ENCODE measurements around the gene BYSL.
A peak's percentile ranks its signal among the peaks of the same experiment; 100 is the strongest.
"Not testable (repeated sequence)": the region's sequence is repeated elsewhere in the genome, so short reads cannot be mapped to it uniquely, and the experiment has no call there.

The BYSL gene

DNA sequence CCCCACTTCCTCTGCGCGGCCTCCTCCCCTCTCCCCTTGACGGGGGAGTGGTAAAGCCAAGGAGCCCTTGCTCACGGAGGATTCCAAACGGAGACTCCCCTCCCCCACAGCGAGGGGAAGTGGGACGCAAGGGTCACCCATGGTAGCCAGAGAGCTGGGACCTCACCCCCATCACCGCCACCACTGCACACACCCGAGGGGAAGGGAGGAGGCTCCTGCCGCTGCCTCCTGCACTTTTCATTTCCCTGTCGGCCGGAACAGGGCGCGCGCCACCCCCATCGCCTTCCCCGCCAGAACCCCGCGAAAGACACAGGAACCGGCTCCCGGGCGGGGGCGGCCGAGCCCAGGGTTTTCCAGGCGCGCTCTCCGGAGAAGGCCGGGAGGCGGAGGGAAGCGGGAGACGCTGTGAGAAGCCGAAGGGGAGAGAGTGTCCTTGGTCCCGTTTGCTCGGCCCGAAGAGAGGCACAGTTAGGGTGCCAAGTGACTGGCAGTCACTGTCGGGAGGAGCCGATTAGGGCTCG, 19.5 kb downstream of the BYSL start:
- Histone ChIP-seq H3K27ac (ENCODE audit: low read depth, low read length) (peak overlapping the region; percentile 83), H3K9me2 (replicated peaks; ENCODE audit: insufficient read depth, low read length) (no peaks in the 10 kb centered on the region), H3K9me3 (ENCODE audit: insufficient read depth, low read length) (no peaks in the 10 kb centered on the region), H3K79me2 (ENCODE audit: insufficient read depth, low read length) (peaks cover 48% of the 10 kb centered on the region), H3K27me3 (ENCODE audit: low read length) (no peaks in the 10 kb centered on the region), H3K9ac (ENCODE audit: low read length) (peak overlapping the region; percentile 91), H4K20me1 (ENCODE audit: low read depth, low read length) (no peaks in the 10 kb centered on the region; the same call in 1 of the 2 replicates), H3K4me3 (ENCODE audit: insufficient read depth, low read length, poor library complexity, severe bottlenecking) (peak overlapping the region; percentile 83), H2AFZ (ENCODE audit: low read depth, low read length, severe bottlenecking) (no peak overlapping the region), H3K4me2 (ENCODE audit: low read depth, low read length, poor library complexity, severe bottlenecking) (peak overlapping the region; percentile 68), H3F3A (ENCODE audit: insufficient read depth) (peaks cover 53% of the 10 kb centered on the region), H3K36me3 (ENCODE audit: low read length) (0 out of 2 replicates have a peak, but pooled peaks cover 2% of the 10 kb centered on the region)
- TF ChIP-seq, protein P1, sequence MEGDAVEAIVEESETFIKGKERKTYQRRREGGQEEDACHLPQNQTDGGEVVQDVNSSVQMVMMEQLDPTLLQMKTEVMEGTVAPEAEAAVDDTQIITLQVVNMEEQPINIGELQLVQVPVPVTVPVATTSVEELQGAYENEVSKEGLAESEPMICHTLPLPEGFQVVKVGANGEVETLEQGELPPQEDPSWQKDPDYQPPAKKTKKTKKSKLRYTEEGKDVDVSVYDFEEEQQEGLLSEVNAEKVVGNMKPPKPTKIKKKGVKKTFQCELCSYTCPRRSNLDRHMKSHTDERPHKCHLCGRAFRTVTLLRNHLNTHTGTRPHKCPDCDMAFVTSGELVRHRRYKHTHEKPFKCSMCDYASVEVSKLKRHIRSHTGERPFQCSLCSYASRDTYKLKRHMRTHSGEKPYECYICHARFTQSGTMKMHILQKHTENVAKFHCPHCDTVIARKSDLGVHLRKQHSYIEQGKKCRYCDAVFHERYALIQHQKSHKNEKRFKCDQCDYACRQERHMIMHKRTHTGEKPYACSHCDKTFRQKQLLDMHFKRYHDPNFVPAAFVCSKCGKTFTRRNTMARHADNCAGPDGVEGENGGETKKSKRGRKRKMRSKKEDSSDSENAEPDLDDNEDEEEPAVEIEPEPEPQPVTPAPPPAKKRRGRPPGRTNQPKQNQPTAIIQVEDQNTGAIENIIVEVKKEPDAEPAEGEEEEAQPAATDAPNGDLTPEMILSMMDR (IDR thresholded peaks at IDR 0.05; ENCODE audit: insufficient read depth, low read length, poor library complexity, severe bottlenecking) = no peak
- no peak for TF ChIP-seq EZH2phosphoT487 (conservative IDR thresholded peaks at IDR 0.05; ENCODE audit: low read length)

DNA sequence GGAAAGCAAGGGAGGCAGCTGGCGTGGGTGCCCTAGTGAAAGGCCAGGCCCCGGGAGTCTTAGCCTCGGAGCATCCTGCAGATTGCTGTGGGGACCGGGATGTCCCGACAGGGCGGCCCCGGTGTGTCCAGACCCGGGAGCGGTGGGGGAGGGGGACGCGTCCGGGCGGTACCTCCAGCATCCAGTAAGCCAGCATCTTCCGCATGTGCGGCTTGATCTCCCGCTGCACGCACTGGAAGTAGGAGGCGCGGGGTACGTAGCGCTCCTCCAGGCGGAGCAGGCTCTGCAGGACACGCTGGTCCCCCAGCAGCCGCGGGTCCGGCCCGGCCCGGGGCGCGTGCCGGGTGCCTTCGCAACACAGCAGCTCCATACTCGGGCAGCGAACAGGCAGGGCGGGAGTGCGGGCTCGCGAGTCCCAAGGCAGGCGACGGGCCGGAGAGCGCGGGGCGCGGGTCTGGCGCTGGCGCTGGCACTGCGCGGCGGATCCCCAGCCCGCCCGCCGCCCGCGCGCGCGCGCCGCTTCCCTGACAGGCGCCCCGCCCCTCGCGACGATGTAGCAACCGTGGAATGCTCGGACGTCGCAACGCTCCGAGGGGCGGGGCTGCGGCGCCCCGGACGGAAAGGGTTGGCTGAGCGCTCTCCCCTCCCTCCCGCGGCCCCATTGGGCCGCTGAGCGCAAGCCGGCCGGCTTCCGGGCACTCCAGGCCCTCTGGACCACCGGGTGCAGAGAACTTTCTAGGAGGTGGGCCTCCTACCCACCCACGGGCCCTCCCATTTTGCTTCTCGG, 20.2 kb downstream of the BYSL start, which contains the start of gene CCND3:
CCND3 (minus strand) TSS at position 529 of the 787 bp plus-strand sequence; CDS start at position 370, 159 bp downstream.
- Histone ChIP-seq H3K9me2 (replicated peaks; ENCODE audit: insufficient read depth, low read length) (no peaks in the 10 kb centered on the region), H3K27me3 (ENCODE audit: low read length) (no peaks in the 10 kb centered on the region), H4K20me1 (ENCODE audit: low read depth, low read length) (no peaks in the 10 kb centered on the region; the same call in 1 of the 2 replicates), H3K36me3 (ENCODE audit: low read length) (no peaks in the 10 kb centered on the region), H3K79me2 (ENCODE audit: insufficient read depth, low read length) (peaks cover 48% of the 10 kb centered on the region), H3F3A (ENCODE audit: insufficient read depth) (peaks cover 49% of the 10 kb centered on the region), H3K4me2 (ENCODE audit: low read depth, low read length, poor library complexity, severe bottlenecking) (peak within 1 kb of the TSS; percentile 68), H3K9ac (ENCODE audit: low read length) (peak within 1 kb of the TSS; percentile 91), H3K9me3 (ENCODE audit: insufficient read depth, low read length) (no peaks in the 10 kb centered on the region), H3K4me3 (ENCODE audit: insufficient read depth, low read length, poor library complexity, severe bottlenecking) (peak within 1 kb of the TSS; percentile 83), H2AFZ (ENCODE audit: low read depth, low read length, severe bottlenecking) (peak within 1 kb of the TSS; percentile 60), H3K27ac (ENCODE audit: low read depth, low read length) (peak within 1 kb of the TSS; percentile 83)
- no peak for TF ChIP-seq EZH2phosphoT487 (conservative IDR thresholded peaks at IDR 0.05; ENCODE audit: low read length)
- TF ChIP-seq, protein P1 (IDR thresholded peaks at IDR 0.05; ENCODE audit: insufficient read depth, low read length, poor library complexity, severe bottlenecking) = no peak

DNA sequence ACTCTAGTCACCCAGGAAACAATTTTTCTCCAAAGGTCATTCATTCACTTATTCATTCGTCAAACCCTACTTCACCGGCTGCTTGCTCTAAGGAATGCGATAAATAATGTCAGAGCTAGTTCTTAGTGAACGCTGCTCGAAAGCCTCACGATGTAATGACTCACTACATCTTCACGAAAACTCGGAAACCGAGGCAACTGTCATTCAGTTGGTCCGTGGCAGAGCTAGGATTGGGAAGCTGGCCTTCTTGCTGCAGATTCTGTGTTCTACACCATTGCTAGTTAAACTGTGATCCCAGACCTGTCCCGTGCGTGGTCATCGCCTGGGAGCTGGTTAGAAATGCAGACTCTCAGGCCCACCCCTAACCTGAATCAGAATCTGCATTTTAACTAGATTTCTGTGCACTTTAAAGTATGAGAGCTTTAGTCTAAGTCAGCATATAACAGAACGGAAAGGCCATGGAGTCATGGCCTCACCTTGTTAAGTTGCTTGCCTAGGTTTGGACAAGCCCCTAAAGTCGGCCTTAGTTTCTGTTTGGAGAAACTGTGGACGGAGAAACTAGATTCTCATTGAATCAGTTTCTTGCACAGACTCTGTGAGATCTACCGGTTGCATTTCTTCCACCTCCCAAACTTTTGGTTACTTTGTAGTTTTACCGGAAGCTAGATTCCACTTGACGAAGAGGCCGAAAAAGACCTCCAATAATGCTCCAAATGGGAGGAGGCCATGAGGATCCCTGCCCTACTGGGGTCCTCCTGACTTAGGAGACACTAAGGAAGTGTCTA, 21.0 kb downstream of the BYSL start:
- Histone ChIP-seq H2AFZ (ENCODE audit: low read depth, low read length, severe bottlenecking) (peak overlapping the region; percentile 60), H3K27ac (ENCODE audit: low read depth, low read length) (peak overlapping the region; percentile 65), H3K4me2 (ENCODE audit: low read depth, low read length, poor library complexity, severe bottlenecking) (peak overlapping the region; percentile 68), H3K36me3 (ENCODE audit: low read length) (no peaks in the 10 kb centered on the region), H3K79me2 (ENCODE audit: insufficient read depth, low read length) (peaks cover 42% of the 10 kb centered on the region), H3K27me3 (ENCODE audit: low read length) (no peaks in the 10 kb centered on the region), H3K9me3 (ENCODE audit: insufficient read depth, low read length) (no peaks in the 10 kb centered on the region), H3K4me3 (ENCODE audit: insufficient read depth, low read length, poor library complexity, severe bottlenecking) (peak overlapping the region; percentile 83), H3K9me2 (replicated peaks; ENCODE audit: insufficient read depth, low read length) (no peaks in the 10 kb centered on the region), H3F3A (ENCODE audit: insufficient read depth) (peaks cover 44% of the 10 kb centered on the region), H3K9ac (ENCODE audit: low read length) (peak overlapping the region; percentile 91), H4K20me1 (ENCODE audit: low read depth, low read length) (no peaks in the 10 kb centered on the region; the same call in 1 of the 2 replicates)
- TF ChIP-seq, protein P1 (IDR thresholded peaks at IDR 0.05; ENCODE audit: insufficient read depth, low read length, poor library complexity, severe bottlenecking) = no peak
- TF ChIP-seq EZH2phosphoT487 (conservative IDR thresholded peaks at IDR 0.05; ENCODE audit: low read length) = no peak

DNA sequence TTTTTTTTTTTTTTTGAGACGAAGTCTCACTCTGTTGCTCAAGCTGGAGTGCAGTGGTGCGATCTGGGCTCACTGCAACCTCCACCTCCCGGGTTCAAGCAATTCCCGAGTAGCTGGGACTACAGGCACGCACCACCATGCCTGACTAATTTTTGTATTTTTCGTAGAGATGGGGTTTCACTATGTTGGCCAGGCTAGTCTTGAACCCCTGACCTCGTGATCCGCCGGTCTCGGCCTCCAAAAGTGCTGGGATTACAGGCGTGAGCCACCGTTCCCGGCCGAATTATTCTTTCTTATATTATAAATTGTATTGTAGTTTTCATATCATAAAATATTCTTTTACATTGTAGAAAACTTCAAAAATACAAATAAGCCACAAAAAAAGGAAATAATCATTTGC, 21.6 kb downstream of the BYSL start:
- H3K9me2 ChIP-seq (replicated peaks; ENCODE audit: insufficient read depth, low read length); H3K9ac ChIP-seq (ENCODE audit: low read length); H3K27ac ChIP-seq (ENCODE audit: low read depth, low read length); H2AFZ ChIP-seq (ENCODE audit: low read depth, low read length, severe bottlenecking); H3K27me3 ChIP-seq (ENCODE audit: low read length); H3K4me3 ChIP-seq (ENCODE audit: insufficient read depth, low read length, poor library complexity, severe bottlenecking); H4K20me1 ChIP-seq (ENCODE audit: low read depth, low read length); H3K36me3 ChIP-seq (ENCODE audit: low read length); H3K9me3 ChIP-seq (ENCODE audit: insufficient read depth, low read length): not testable (repeated sequence)
- Histone ChIP-seq H3K4me2 (ENCODE audit: low read depth, low read length, poor library complexity, severe bottlenecking) (peak overlapping the region; percentile 68), H3F3A (ENCODE audit: insufficient read depth) (peaks cover 37% of the 10 kb centered on the region), H3K79me2 (ENCODE audit: insufficient read depth, low read length) (peaks cover 36% of the 10 kb centered on the region)
